ENCODE measurements around the gene MYH14. TPM values are rescaled to one million over a fixed set of nuclear protein-coding genes. Genes with fewer than 3 reads are reported as not detected.

Gene MYH14
- polyA plus RNA-seq, 3 donors, result not detected

DNA sequence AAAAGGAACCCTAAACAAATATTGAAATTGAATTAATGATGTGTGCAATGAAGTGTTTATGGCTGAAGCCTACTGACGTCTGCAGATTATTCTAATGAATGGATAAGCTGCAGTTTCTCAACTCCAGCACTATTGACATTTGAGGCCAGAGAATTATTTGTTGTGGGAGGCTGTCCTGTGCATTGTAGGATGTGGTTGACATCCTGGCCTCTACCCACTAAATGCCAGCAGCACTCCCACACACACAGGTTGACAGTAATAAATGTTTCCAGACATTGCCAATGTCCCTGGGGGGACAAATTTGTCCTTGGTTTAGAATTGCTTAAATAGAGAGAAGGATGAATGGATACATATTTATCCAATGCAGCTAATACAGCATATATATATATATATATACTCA, 19.2 kb upstream of the MYH14 start:
- no peak overlapping the region for H3K27ac Mint-ChIP-seq
- no peak for DNase-seq
- H3K27ac ChIP-seq (ENCODE audit: low read depth in 1 of 2, low read length in 2 of 2), result no peak overlapping the region
- no peak overlapping the region for H2AFZ ChIP-seq (ENCODE audit: insufficient read depth, low read depth, low read length, poor library complexity, severe bottlenecking)
- H3K27me3 Mint-ChIP-seq (ENCODE audit: low read depth in 3 of 3), result peaks cover 2 to 7% (median 6%) of the 10 kb centered on the region in 3 donors
- H3K9ac ChIP-seq (ENCODE audit: insufficient read depth, low read length, poor library complexity, severe bottlenecking), result no peak overlapping the region
- no peaks in the 10 kb centered on the region for H3K79me2 ChIP-seq (ENCODE audit: insufficient read depth, low read length)
- peaks cover 0 to 14% (median 8%) of the 10 kb centered on the region in 7 donors for H3K9me3 Mint-ChIP-seq
- intact Hi-C loops (cut with micrococcal nuclease), result no loop called here
- H3K4me3 Mint-ChIP-seq, result no peak overlapping the region
- no peaks in the 10 kb centered on the region for H3K4me1 Mint-ChIP-seq
- no peak overlapping the region for H3K4me3 ChIP-seq (replicated peaks in 1 of 3; ENCODE audit: low read depth in 2 of 3, low read length in 3 of 3)
- H3K36me3 Mint-ChIP-seq, result no peaks in the 10 kb centered on the region
- H4K20me1 ChIP-seq (ENCODE audit: insufficient read depth, low read length), result no peaks in the 10 kb centered on the region
- TF ChIP-seq, protein P1, sequence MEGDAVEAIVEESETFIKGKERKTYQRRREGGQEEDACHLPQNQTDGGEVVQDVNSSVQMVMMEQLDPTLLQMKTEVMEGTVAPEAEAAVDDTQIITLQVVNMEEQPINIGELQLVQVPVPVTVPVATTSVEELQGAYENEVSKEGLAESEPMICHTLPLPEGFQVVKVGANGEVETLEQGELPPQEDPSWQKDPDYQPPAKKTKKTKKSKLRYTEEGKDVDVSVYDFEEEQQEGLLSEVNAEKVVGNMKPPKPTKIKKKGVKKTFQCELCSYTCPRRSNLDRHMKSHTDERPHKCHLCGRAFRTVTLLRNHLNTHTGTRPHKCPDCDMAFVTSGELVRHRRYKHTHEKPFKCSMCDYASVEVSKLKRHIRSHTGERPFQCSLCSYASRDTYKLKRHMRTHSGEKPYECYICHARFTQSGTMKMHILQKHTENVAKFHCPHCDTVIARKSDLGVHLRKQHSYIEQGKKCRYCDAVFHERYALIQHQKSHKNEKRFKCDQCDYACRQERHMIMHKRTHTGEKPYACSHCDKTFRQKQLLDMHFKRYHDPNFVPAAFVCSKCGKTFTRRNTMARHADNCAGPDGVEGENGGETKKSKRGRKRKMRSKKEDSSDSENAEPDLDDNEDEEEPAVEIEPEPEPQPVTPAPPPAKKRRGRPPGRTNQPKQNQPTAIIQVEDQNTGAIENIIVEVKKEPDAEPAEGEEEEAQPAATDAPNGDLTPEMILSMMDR (IDR thresholded peaks at IDR 0.05), result no peak
- H3K27me3 ChIP-seq (ENCODE audit: control insufficient read depth in 2 of 2, insufficient read depth in 2 of 2, low read length in 2 of 2), result no peaks in the 10 kb centered on the region
- H3K9me3 ChIP-seq (replicated peaks in 1 of 2; ENCODE audit: control insufficient read depth in 1 of 2, insufficient read depth in 1 of 2, low read length in 2 of 2), result peaks cover 0 to 6% of the 10 kb centered on the region in 2 donors
- no peak overlapping the region for H3K4me2 ChIP-seq (replicated peaks; ENCODE audit: extremely low read depth, low read length, poor library complexity, severe bottlenecking)
- no peaks in the 10 kb centered on the region for H3K36me3 ChIP-seq (replicated peaks in 1 of 2; ENCODE audit: control insufficient read depth in 1 of 2, insufficient read depth in 2 of 2, low read length in 2 of 2)
- WGBS (ENCODE audit: insufficient coverage), result no CpG with 5 or more reads among the region's 1 CpG
- H3K4me1 ChIP-seq (ENCODE audit: control insufficient read depth in 1 of 2, insufficient read depth in 2 of 2, low read length in 2 of 2), result no peaks in the 10 kb centered on the region

DNA sequence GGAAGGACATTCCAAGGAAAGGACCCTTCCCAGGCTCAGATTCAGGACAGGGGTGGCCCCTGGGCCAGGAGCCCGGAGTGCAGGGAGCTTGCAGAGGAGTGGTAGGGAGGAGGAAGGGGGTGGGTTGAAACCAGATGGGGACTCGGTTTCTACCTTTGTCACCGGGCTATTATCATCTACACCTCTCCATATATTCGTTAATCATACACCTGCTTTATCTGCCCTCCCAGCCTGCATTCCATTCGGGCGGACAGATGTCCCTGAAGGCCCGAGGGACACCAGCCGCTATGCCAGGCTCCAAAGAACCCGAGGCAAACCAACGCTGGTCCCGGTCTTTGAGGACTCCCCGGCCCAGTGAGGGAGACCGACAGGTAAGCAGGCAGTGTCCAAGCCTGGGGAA, 15.5 kb upstream of the MYH14 start:
- no peaks in the 10 kb centered on the region for H3K36me3 ChIP-seq (replicated peaks in 1 of 2; ENCODE audit: control insufficient read depth in 1 of 2, insufficient read depth in 2 of 2, low read length in 2 of 2)
- Mint-ChIP-seq H3K9me3 (peaks cover 0 to 5% (median 0%) of the 10 kb centered on the region in 7 donors), H3K36me3 (no peaks in the 10 kb centered on the region), H3K27me3 (ENCODE audit: low read depth in 3 of 3) (peaks cover 4 to 11% (median 10%) of the 10 kb centered on the region in 3 donors), H3K27ac (no peak overlapping the region), H3K4me1 (peaks cover 3% of the 10 kb centered on the region), H3K4me3 (no peak overlapping the region)
- no peak overlapping the region for H2AFZ ChIP-seq (ENCODE audit: insufficient read depth, low read depth, low read length, poor library complexity, severe bottlenecking)
- H3K27ac ChIP-seq (ENCODE audit: low read depth in 1 of 2, low read length in 2 of 2), result no peak overlapping the region
- H3K9ac ChIP-seq (ENCODE audit: insufficient read depth, low read length, poor library complexity, severe bottlenecking), result no peak overlapping the region
- no peaks in the 10 kb centered on the region for H3K9me3 ChIP-seq (replicated peaks in 1 of 2; ENCODE audit: control insufficient read depth in 1 of 2, insufficient read depth in 1 of 2, low read length in 2 of 2)
- H3K27me3 ChIP-seq (ENCODE audit: control insufficient read depth in 2 of 2, insufficient read depth in 2 of 2, low read length in 2 of 2), result no peaks in the 10 kb centered on the region
- 92% methylated on average over 9 of the region's 13 CpGs for WGBS (ENCODE audit: insufficient coverage)
- H3K79me2 ChIP-seq (ENCODE audit: insufficient read depth, low read length), result no peaks in the 10 kb centered on the region
- H3K4me3 ChIP-seq (replicated peaks in 1 of 3; ENCODE audit: low read depth in 2 of 3, low read length in 3 of 3), result no peak overlapping the region
- no peak for DNase-seq
- H3K4me2 ChIP-seq (replicated peaks; ENCODE audit: extremely low read depth, low read length, poor library complexity, severe bottlenecking), result no peak overlapping the region
- TF ChIP-seq, protein P1 (IDR thresholded peaks at IDR 0.05), result no peak
- intact Hi-C loops (cut with micrococcal nuclease), result no loop called here
- H4K20me1 ChIP-seq (ENCODE audit: insufficient read depth, low read length), result no peaks in the 10 kb centered on the region
- no peaks in the 10 kb centered on the region for H3K4me1 ChIP-seq (ENCODE audit: control insufficient read depth in 1 of 2, insufficient read depth in 2 of 2, low read length in 2 of 2)

Data from CD14-positive monocyte (primary cell).